Neural cell (in vitro differentiated cells): ENCODE results near the gene ATP6V1G3. TPM values are rescaled to one million over a fixed set of nuclear protein-coding genes. Genes with fewer than 3 reads are reported as not detected.

Source experiments
- H2AFZ ChIP-seq: fragments of 200-600, 300-800 bp; sonication (generic), shearing (Covaris generic); 2 replicates; pipeline ENCODE4 v1.6.0; 2014; ENCODE audit warnings: low read depth, mild to moderate bottlenecking, antibody characterized with exemption, low read length, moderate library complexity
- H3F3A ChIP-seq: fragments of 200-600 bp; shearing (Covaris generic); 2 replicates; pipeline ENCODE4 v1.6.1; 2016; ENCODE audit warnings: mild to moderate bottlenecking, moderate library complexity, mixed read lengths, antibody characterized with exemption, low read length; ENCODE audit not compliant: insufficient read depth, poor library complexity, severe bottlenecking
- H3K27ac ChIP-seq: fragments of 200-600, 300-800 bp; sonication (generic), shearing (Covaris generic); 2 replicates; pipeline ENCODE4 v1.5.1; 2014; ENCODE audit warnings: mild to moderate bottlenecking, low read length, moderate library complexity
- H3K27me3 ChIP-seq: fragments of 300-800, 200-600 bp; sonication (generic), shearing (Covaris generic); 2 replicates; pipeline ENCODE4 v1.6.0; 2014; ENCODE audit warnings: mild to moderate bottlenecking, low read depth, low read length, moderate library complexity; ENCODE audit not compliant: insufficient read depth
- H3K36me3 ChIP-seq: fragments of 300-800, 200-600 bp; sonication (generic), shearing (Covaris generic); 2 replicates; pipeline ENCODE4 v1.5.1; 2014; ENCODE audit warnings: mild to moderate bottlenecking, antibody characterized with exemption, low read length, moderate library complexity; ENCODE audit not compliant: insufficient read depth
- H3K4me2 ChIP-seq: fragments of 300-800, 200-600 bp; sonication (generic), shearing (Covaris generic); 2 replicates; pipeline ENCODE4 v1.6.0; 2014; ENCODE audit warnings: mild to moderate bottlenecking, low read length
- H3K4me3 ChIP-seq: fragments of 300-800, 200-600 bp; sonication (generic), shearing (Covaris generic); 2 replicates; pipeline ENCODE4 v1.5.1; 2014; ENCODE audit warnings: mild to moderate bottlenecking, low read length, moderate library complexity
- H3K79me2 ChIP-seq: fragments of 200-600 bp; shearing (Covaris generic); replicated peaks from 2 replicates; pipeline ENCODE4 v1.6.0; 2014; ENCODE audit warnings: mild to moderate bottlenecking, low read length, moderate library complexity; ENCODE audit not compliant: insufficient read depth
- H3K9ac ChIP-seq: fragments of 300-800, 200-600 bp; sonication (generic), shearing (Covaris generic); 2 replicates; pipeline ENCODE4 v1.6.1; 2016; ENCODE audit warnings: mild to moderate bottlenecking, low read length, mixed read lengths
- H3K9me2 ChIP-seq: fragments of 200-600 bp; shearing (Covaris generic); 2 replicates; pipeline ENCODE4 v1.6.1; 2016; ENCODE audit warnings: mild to moderate bottlenecking, low read length, mixed read lengths; ENCODE audit not compliant: insufficient read depth
- H3K9me3 ChIP-seq: fragments of 200-600, 300-800 bp; sonication (generic), shearing (Covaris generic); 2 replicates; pipeline ENCODE4 v1.6.1; 2016; ENCODE audit warnings: mild to moderate bottlenecking, mixed run types, low read length, moderate library complexity, mixed read lengths
- H4K20me1 ChIP-seq: fragments of 200-600 bp; shearing (Covaris generic); 2 replicates; pipeline ENCODE4 v1.6.1; 2016; ENCODE audit warnings: mild to moderate bottlenecking, mixed run types; ENCODE audit not compliant: insufficient read depth
- CTCF ChIP-seq: fragments of 450-650 bp; IDR thresholded peaks from 2 replicates; pipeline ENCODE4 v1.5.1; 2014; ENCODE audit warnings: antibody characterized with exemption, mild to moderate bottlenecking, moderate library complexity; ENCODE audit not compliant: poor library complexity, severe bottlenecking
- EP300 ChIP-seq: fragments of 450-650 bp; conservative IDR thresholded peaks from 2 replicates; pipeline ENCODE4 v1.6.1; 2014; ENCODE audit warnings: antibody characterized with exemption, mild to moderate bottlenecking, moderate library complexity; ENCODE audit not compliant: poor library complexity, severe bottlenecking
- EZH2 ChIP-seq: fragments of 200-600, 300-800 bp; shearing (Covaris generic), sonication (generic); IDR thresholded peaks from 2 replicates; pipeline ENCODE4 v1.6.1; 2014; ENCODE audit warnings: antibody characterized with exemption, low read length, borderline replicate concordance, mild to moderate bottlenecking; ENCODE audit not compliant: insufficient read depth, poor library complexity, severe bottlenecking
- MXI1 ChIP-seq: fragments of 450-650 bp; conservative IDR thresholded peaks from 2 replicates; pipeline ENCODE4 v1.6.1; 2014; ENCODE audit warnings: antibody characterized with exemption, mild to moderate bottlenecking; ENCODE audit not compliant: poor library complexity, severe bottlenecking
- POLR2AphosphoS5 ChIP-seq: IDR thresholded peaks from 2 replicates; pipeline ENCODE4 v1.6.1; 2012
- RAD21 ChIP-seq: fragments of 450-650 bp; conservative IDR thresholded peaks from 2 replicates; pipeline ENCODE4 v1.6.1; 2014; ENCODE audit warnings: antibody characterized with exemption, mild to moderate bottlenecking, moderate library complexity
- REST ChIP-seq: IDR thresholded peaks from 2 replicates; pipeline ENCODE4 v1.6.1; 2012; ENCODE audit warnings: borderline replicate concordance
- SMC3 ChIP-seq: fragments of 450-650 bp; conservative IDR thresholded peaks from 2 replicates; pipeline ENCODE4 v1.6.1; 2014; ENCODE audit warnings: antibody characterized with exemption, mild to moderate bottlenecking, moderate library complexity; ENCODE audit not compliant: poor library complexity
- TAF1 ChIP-seq: IDR thresholded peaks from 2 replicates; pipeline ENCODE4 v1.6.1; 2012; ENCODE audit warnings: low read depth
- polyA plus RNA-seq: library from polyadenylated mRNA; depleted of rRNA; stranded (reverse); fragments of >200 nt; gene quantifications from 2 replicates; pipeline ENCODE4 v1.2.3, GENCODE V29; 2014

ATP6V1G3 gene
- polyA plus RNA-seq, 1 donor from 2014 or later = not detected

GRCh38 chr1:198538579-198539364 lies 1.7 kb downstream of the ATP6V1G3 start:
- no peak for TF ChIP-seq SMC3
- TF ChIP-seq POLR2AphosphoS5 = no peak
- no peak for TF ChIP-seq TAF1
- no peak for TF ChIP-seq REST
- no peak for TF ChIP-seq MXI1
- no peak for TF ChIP-seq EZH2
- no peak for TF ChIP-seq CTCF
- TF ChIP-seq RAD21 = no peak
- TF ChIP-seq EP300 = no peak

GRCh38 chr1:198535631-198536030 lies 4.8 kb downstream of the ATP6V1G3 start:
- Histone ChIP-seq H3K9me3 (no peaks in the 10 kb centered on the region), H3K27me3 (no peaks in the 10 kb centered on the region), H4K20me1 (no peaks in the 10 kb centered on the region), H2AFZ (no peak overlapping the region), H3F3A (no peaks in the 10 kb centered on the region), H3K9ac (no peak overlapping the region), H3K9me2 (no peaks in the 10 kb centered on the region), H3K4me3 (no peak overlapping the region), H3K27ac (no peak overlapping the region), H3K79me2 (no peaks in the 10 kb centered on the region), H3K4me2 (no peak overlapping the region), H3K36me3 (no peaks in the 10 kb centered on the region)
- TF ChIP-seq REST (no peak), SMC3 (no peak), CTCF (no peak), EP300 (no peak), MXI1 (no peak), POLR2AphosphoS5 (no peak)

More at GRCh38 chr1:198538579-198539364, 1.7 kb downstream of the ATP6V1G3 start:
- Histone ChIP-seq H2AFZ (no peak overlapping the region), H3K9ac (no peak overlapping the region), H3K4me2 (no peak overlapping the region), H3K9me2 (no peaks in the 10 kb centered on the region), H3K9me3 (no peaks in the 10 kb centered on the region), H3F3A (no peaks in the 10 kb centered on the region), H3K36me3 (no peaks in the 10 kb centered on the region), H3K79me2 (no peaks in the 10 kb centered on the region), H3K27me3 (no peaks in the 10 kb centered on the region), H3K27ac (no peak overlapping the region), H3K4me3 (no peak overlapping the region), H4K20me1 (no peaks in the 10 kb centered on the region)
